Tongue (tissue), 2 donors: ENCODE measurements around the gene SLC13A5. TPM values are rescaled to one million over a fixed set of nuclear protein-coding genes. Genes with fewer than 3 reads are reported as not detected.
"Not testable (repeated sequence)": the region's sequence is repeated elsewhere in the genome, so short reads cannot be mapped to it uniquely, and the experiment has no call there.

ENCODE experiments used
- DNase-seq: peaks from one replicate; pipeline ENCODE4 v3.0.0-alpha.2; 2015
- total RNA-seq: library from RNA; depleted of rRNA; stranded (reverse); fragments of >200 nt; gene quantifications from one replicate; pipeline ENCODE4 v1.2.3, GENCODE V29; 2014

Gene SLC13A5
- total RNA-seq, 1 donor from 2014 or later = not detected

GRCh38 chr17:6660101-6660500, 53.1 kb downstream of the SLC13A5 start:
- DNase-seq = no peak

GRCh38 chr17:6658411-6658810, 54.8 kb downstream of the SLC13A5 start:
- not testable (repeated sequence) for DNase-seq

- DNase-seq = no peak
These were observed 55.4 kb downstream of the SLC13A5 start for GRCh38 chr17:6657633-6658287.

- not testable (repeated sequence) for DNase-seq
These were observed 56.2 kb downstream of the SLC13A5 start for GRCh38 chr17:6656797-6657632.

GRCh38 chr17:6655732-6656361, 57.3 kb downstream of the SLC13A5 start:
- not testable (repeated sequence) for DNase-seq

- peak; percentile 59 for DNase-seq
These were observed 58.1 kb downstream of the SLC13A5 start for GRCh38 chr17:6654841-6655731.

- peak; percentile 61 for DNase-seq
These were observed 61.2 kb downstream of the SLC13A5 start for GRCh38 chr17:6651919-6652452.

- DNase-seq = peak; percentile 96
These were observed 61.7 kb downstream of the SLC13A5 start, which contains the start of the genes C17orf100 and MED31 for GRCh38 chr17:6651354-6651918. TSS of gene C17orf100 (plus strand) at chr17:6651762. CDS start at chr17:6651914, 152 bp downstream. TSS of gene MED31 (minus strand) at chr17:6651605. CDS start at chr17:6651528, 77 bp downstream.

GRCh38 chr17:6648181-6648580, 65.0 kb downstream of the SLC13A5 start:
- no peak for DNase-seq

GRCh38 chr17:6643451-6644125, 69.6 kb downstream of the SLC13A5 start:
- peak; percentile 32 for DNase-seq

- DNase-seq = no peak
These were observed 70.6 kb downstream of the SLC13A5 start for GRCh38 chr17:6642592-6642991.

- DNase-seq = no peak
These were observed 71.8 kb downstream of the SLC13A5 start for GRCh38 chr17:6641247-6641863.

GRCh38 chr17:6640536-6641246, 72.5 kb downstream of the SLC13A5 start, which contains the start of the genes KIAA0753 and TXNDC17:
TSS of gene KIAA0753 (minus strand) at chr17:6640711. CDS start at chr17:6635103, 5,608 bp downstream.
TSS of gene TXNDC17 (plus strand) at chr17:6641060. CDS start at chr17:6641083, 23 bp downstream.
- DNase-seq = peak; percentile 95

GRCh38 chr17:6639586-6640535, 73.3 kb downstream of the SLC13A5 start:
- DNase-seq = no peak

- no peak for DNase-seq
These were observed 74.1 kb downstream of the SLC13A5 start for GRCh38 chr17:6639014-6639585.

- no peak for DNase-seq
These were observed 74.9 kb downstream of the SLC13A5 start for GRCh38 chr17:6638046-6638908.

- DNase-seq = no peak
These were observed 75.7 kb downstream of the SLC13A5 start for GRCh38 chr17:6637458-6637840.
